PFSK-1 (cell line): ENCODE data around the gene PGAP6.

Source experiments
- FOXP2 ChIP-seq: optimal IDR thresholded peaks from 2 replicates; pipeline ENCODE3; 2011; ENCODE audit warnings: borderline replicate concordance, control low read depth, inconsistent platforms; ENCODE audit not compliant: insufficient read depth; ENCODE audit errors: extremely low read length, extremely low read depth
- POLR2AphosphoS5 ChIP-seq: IDR thresholded peaks from 2 replicates; pipeline ENCODE4 v1.6.1; 2012; ENCODE audit warnings: low read depth, mild to moderate bottlenecking, control low read depth, low read length, moderate library complexity
- SIN3A ChIP-seq: IDR thresholded peaks from 2 replicates; pipeline ENCODE4 v1.6.1; 2012; ENCODE audit warnings: mild to moderate bottlenecking, low read length, moderate library complexity, borderline replicate concordance; ENCODE audit not compliant: insufficient read depth
- TAF1 ChIP-seq: IDR thresholded peaks from 2 replicates; pipeline ENCODE4 v1.6.1; 2012; ENCODE audit warnings: low read length, control low read depth, borderline replicate concordance; ENCODE audit not compliant: insufficient read depth
- TF ChIP-seq, protein P1 (sequence below), 2 experiments: IDR thresholded peaks; 2 replicates each; pipeline versions ENCODE4 v1.6.1 to v1.8.0; 2011 to 2012; ENCODE audit warnings: low read depth in 2 of 2, low read length in 2 of 2, control low read depth in 1 of 2, inconsistent platforms in 1 of 2, mild to moderate bottlenecking in 1 of 2, moderate library complexity in 1 of 2; ENCODE audit not compliant: insufficient read depth in 1 of 2

PGAP6 gene

DNA sequence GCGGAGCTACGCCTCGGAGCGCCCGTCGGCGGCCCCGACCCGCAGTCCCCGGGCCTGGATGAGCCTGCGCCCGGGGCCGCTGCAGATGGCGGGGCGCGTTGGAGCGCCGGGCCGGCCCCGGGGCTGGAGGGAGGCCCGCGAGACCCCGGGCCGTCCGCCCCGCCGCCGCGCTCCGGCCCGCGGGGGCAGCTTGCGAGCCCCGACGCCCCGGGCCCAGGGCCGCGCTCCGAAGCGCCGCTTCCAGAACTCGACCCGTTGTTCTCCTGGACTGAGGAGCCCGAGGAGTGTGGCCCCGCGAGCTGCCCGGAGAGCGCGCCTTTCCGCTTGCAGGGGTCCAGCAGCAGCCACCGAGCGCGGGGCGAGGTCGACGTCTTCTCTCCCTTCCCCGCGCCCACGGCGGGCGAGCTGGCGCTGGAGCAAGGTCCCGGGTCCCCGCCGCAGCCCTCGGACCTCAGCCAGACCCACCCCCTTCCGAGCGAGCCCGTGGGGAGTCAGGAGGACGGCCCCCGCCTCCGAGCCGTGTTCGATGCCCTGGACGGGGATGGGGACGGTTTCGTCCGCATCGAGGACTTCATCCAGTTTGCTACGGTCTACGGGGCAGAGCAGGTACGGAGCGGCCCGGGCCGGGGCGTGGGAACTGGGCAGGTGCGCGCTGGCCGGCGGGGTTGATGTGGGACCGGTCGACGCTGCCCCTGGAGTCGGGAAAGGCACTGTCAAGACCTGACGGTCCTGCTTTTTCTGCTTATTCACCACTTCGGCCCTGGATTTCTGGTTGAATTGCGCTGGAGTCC is 44.5 kb upstream of the PGAP6 start:
- TF ChIP-seq, protein P1, sequence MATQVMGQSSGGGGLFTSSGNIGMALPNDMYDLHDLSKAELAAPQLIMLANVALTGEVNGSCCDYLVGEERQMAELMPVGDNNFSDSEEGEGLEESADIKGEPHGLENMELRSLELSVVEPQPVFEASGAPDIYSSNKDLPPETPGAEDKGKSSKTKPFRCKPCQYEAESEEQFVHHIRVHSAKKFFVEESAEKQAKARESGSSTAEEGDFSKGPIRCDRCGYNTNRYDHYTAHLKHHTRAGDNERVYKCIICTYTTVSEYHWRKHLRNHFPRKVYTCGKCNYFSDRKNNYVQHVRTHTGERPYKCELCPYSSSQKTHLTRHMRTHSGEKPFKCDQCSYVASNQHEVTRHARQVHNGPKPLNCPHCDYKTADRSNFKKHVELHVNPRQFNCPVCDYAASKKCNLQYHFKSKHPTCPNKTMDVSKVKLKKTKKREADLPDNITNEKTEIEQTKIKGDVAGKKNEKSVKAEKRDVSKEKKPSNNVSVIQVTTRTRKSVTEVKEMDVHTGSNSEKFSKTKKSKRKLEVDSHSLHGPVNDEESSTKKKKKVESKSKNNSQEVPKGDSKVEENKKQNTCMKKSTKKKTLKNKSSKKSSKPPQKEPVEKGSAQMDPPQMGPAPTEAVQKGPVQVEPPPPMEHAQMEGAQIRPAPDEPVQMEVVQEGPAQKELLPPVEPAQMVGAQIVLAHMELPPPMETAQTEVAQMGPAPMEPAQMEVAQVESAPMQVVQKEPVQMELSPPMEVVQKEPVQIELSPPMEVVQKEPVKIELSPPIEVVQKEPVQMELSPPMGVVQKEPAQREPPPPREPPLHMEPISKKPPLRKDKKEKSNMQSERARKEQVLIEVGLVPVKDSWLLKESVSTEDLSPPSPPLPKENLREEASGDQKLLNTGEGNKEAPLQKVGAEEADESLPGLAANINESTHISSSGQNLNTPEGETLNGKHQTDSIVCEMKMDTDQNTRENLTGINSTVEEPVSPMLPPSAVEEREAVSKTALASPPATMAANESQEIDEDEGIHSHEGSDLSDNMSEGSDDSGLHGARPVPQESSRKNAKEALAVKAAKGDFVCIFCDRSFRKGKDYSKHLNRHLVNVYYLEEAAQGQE (IDR thresholded peaks at IDR 0.05; ENCODE audit: insufficient read depth in 1 of 2, low read depth in 2 of 2, low read length in 2 of 2): no peak
- TF ChIP-seq FOXP2: no peak
- TF ChIP-seq SIN3A: no peak

DNA sequence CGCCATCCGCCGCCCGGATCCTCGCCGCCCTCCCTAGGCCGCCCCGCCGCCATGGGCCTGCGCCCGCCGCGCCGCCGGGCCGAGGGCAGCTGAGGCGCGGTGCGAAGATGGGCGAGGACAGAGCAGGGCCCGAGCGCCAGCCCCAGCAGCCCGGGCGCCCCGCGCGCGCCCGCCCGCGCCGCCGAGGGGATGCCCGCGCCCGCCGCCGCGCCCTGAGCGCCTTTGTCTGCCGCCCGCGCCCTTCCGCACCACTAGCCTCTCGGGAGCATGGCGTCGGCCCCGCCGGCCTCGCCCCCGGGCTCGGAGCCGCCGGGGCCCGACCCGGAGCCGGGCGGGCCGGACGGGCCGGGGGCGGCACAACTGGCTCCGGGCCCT is 43.9 kb upstream of the PGAP6 start:
- no peak for TF ChIP-seq SIN3A
- TF ChIP-seq TAF1: no peak
- no peak for TF ChIP-seq FOXP2
- TF ChIP-seq, protein P1 (IDR thresholded peaks at IDR 0.05; ENCODE audit: insufficient read depth in 1 of 2, low read depth in 2 of 2, low read length in 2 of 2): no peak

DNA sequence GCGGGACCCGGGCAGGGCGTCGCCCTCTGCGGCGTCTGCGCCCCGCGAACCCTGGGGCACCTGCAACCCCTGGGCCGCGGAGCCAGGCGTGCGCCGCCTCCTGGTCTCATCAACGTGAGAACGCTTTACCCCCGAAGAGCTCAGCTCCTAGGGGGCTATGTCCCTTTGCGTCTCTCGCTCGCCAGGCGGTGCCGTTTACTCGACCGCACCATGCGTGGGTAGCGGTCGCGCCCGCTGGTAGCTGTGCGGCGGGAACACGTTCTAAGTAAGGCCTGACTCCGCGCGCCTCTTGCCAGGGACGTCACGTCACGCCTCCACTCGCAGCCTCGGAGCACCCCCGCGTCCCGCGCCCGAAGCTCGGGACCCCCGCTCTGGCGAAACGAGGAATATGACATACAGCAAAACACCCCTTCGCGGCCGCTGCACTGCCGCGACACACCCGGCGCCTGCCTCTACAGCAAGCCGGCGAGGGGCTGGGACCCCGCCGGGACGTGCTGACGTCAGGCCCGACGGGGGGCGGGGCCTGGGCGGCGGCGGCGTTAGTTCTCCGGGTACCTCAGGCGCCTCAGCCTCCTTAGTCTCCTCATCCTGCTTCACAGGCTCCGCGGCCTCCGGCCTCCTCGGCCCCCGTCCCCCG is 43.4 kb upstream of the PGAP6 start, which contains the start of gene RAB11FIP3:
RAB11FIP3 (plus strand) TSS at position 568 of the 637 bp plus-strand sequence. CDS start 358 bp downstream, outside the sequence.
- TF ChIP-seq POLR2AphosphoS5 (peak; percentile 80), FOXP2 (no peak), TAF1 (peak; percentile 87; the same call in 1 of the 2 replicates), SIN3A (peak; percentile 66; the same call in 1 of the 2 replicates)
- TF ChIP-seq, protein P1 (IDR thresholded peaks at IDR 0.05; ENCODE audit: insufficient read depth in 1 of 2, low read depth in 2 of 2, low read length in 2 of 2): no peak

DNA sequence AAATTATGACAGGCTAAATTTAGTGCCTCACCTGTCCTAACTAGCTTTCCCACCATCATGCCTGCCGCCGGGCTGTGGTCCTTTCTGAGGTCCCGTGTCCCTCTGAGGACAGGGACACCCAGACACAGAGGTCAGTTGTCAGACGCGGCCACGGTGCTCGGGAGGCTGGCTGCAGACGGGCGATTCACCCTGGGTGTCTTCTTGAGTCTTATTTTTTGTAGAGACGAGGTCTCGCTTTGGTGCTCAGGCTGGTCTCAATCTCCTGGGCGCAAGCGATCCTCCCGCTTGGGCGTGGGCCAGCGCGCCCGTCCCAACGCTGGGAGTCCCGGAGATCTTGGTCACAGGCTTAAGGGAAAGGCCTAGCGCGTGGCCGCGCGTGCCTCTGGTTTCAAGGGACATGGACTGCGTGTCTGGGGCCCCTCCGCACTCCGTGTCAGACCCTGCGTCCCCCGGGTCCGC is 42.9 kb upstream of the PGAP6 start:
- TF ChIP-seq POLR2AphosphoS5 (no peak), FOXP2 (no peak)

DNA sequence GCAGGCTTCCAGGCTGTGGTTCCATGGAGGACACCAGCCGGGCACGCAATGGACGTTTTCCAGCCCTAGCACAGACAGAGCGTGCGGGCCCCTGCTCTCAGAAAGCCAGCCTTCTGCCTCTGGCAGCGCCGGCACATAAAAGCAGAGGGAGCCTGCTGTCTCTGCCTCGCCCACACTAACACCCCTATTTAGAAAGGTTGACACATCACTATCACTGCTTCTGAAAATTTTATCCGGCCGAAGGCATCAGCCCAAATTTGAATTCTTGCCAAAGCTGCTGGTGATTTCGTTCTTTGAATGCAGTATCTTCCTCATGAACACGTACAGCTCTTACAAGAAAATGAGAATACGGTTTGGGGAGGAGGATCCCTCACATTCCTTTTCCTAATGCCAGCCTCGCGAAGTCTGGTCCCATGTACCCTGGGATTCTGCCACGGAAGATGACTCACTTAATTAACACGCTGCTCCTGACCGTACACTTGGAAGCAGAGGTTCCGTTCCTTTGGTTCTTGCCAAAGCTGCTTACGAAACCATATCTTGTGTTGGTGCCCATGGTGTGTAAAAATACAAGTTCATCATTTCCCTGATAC is 42.4 kb upstream of the PGAP6 start:
- TF ChIP-seq, protein P1 (IDR thresholded peaks at IDR 0.05; ENCODE audit: insufficient read depth in 1 of 2, low read depth in 2 of 2, low read length in 2 of 2): no peak
- TF ChIP-seq FOXP2: no peak
- TF ChIP-seq TAF1: no peak
- TF ChIP-seq POLR2AphosphoS5: no peak
- TF ChIP-seq SIN3A: no peak
